ENCODE measurements around the gene SERPINA5.

Gene SERPINA5

GRCh38 chr14:94615823-94616570 is 34.8 kb downstream of the SERPINA5 start:
- CTCF ChIA-PET, result interaction anchor here (0.6 kb wide), 1 partner anchor 12 kb away, joined by 3 read pairs; no protein-coding TSS in a partner anchor
- TF ChIP-seq ZNF384 (IDR thresholded peaks at IDR 0.05), result no peak
- no peak for TF ChIP-seq FOXK2 (IDR thresholded peaks at IDR 0.05)
- no peak for TF ChIP-seq FOXA1 (IDR thresholded peaks at IDR 0.05)
- no peak for TF ChIP-seq FOXM1 (IDR thresholded peaks at IDR 0.05; ENCODE audit: borderline replicate concordance)
- TF ChIP-seq CTBP1 (IDR thresholded peaks at IDR 0.05; ENCODE audit: borderline replicate concordance), result no peak
- TF ChIP-seq, protein P1, sequence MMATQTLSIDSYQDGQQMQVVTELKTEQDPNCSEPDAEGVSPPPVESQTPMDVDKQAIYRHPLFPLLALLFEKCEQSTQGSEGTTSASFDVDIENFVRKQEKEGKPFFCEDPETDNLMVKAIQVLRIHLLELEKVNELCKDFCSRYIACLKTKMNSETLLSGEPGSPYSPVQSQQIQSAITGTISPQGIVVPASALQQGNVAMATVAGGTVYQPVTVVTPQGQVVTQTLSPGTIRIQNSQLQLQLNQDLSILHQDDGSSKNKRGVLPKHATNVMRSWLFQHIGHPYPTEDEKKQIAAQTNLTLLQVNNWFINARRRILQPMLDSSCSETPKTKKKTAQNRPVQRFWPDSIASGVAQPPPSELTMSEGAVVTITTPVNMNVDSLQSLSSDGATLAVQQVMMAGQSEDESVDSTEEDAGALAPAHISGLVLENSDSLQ (IDR thresholded peaks at IDR 0.05), result no peak
- TF ChIP-seq ELF4 (IDR thresholded peaks at IDR 0.05), result no peak
- no peak for TF ChIP-seq L3MBTL2 (conservative IDR thresholded peaks at IDR 0.05)
- TF ChIP-seq ARNT (IDR thresholded peaks at IDR 0.05), result no peak
- TF ChIP-seq BHLHE40 (IDR thresholded peaks at IDR 0.05; ENCODE audit: borderline replicate concordance), result no peak
- POLR2A ChIA-PET, result no interaction called here
- DNase-seq (ENCODE audit: extremely low spot score), result no peak

DNA sequence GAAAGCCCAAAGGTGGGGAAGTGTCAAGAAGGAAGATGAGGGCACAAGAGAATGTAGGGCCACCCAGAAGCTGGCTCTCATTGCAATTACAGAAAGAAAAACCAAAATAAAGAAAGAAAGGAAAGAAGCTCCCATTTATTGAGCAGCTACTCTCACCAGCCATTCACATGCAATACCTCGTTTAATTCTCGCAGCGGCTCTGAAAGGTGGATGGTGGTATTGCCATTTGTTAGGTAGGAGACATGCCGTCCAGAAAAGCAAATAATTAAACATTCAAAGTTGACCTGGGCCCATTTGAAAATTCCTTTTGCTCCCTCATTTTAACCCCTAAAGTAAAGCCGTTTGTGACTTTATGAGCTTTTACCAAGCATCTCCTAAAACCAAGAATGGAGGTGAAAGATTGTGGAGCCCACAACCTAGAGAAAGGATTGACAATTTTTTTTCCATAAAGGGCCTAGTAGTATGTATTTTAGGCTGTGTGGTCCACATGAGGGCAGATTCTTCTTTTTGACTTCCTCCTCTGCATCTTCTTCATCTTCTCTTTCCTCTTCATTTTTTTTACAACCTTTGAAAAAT is 36.2 kb downstream of the SERPINA5 start:
- TF ChIP-seq NFRKB (IDR thresholded peaks at IDR 0.05) (no peak), LEF1 (IDR thresholded peaks at IDR 0.05; ENCODE audit: borderline replicate concordance) (no peak), SP1 (IDR thresholded peaks at IDR 0.05) (no peak), BHLHE40 (IDR thresholded peaks at IDR 0.05; ENCODE audit: borderline replicate concordance) (no peak), L3MBTL2 (conservative IDR thresholded peaks at IDR 0.05) (no peak), FOXK2 (IDR thresholded peaks at IDR 0.05) (no peak), HDGF (IDR thresholded peaks at IDR 0.05; ENCODE audit: borderline replicate concordance) (no peak), ZNF384 (IDR thresholded peaks at IDR 0.05) (no peak), FOXA1 (IDR thresholded peaks at IDR 0.05) (no peak), TARDBP (IDR thresholded peaks at IDR 0.05) (no peak), SUZ12 (IDR thresholded peaks at IDR 0.05) (no peak), ARNT (IDR thresholded peaks at IDR 0.05) (no peak), FOXM1 (IDR thresholded peaks at IDR 0.05; ENCODE audit: borderline replicate concordance) (no peak), CTBP1 (IDR thresholded peaks at IDR 0.05; ENCODE audit: borderline replicate concordance) (no peak), ELF4 (IDR thresholded peaks at IDR 0.05) (no peak)
- TF ChIP-seq, protein P1 (IDR thresholded peaks at IDR 0.05), result no peak
- ChIA-PET POLR2A (no interaction called here), CTCF (no interaction called here)
- no peak for DNase-seq (ENCODE audit: extremely low spot score)

DNA sequence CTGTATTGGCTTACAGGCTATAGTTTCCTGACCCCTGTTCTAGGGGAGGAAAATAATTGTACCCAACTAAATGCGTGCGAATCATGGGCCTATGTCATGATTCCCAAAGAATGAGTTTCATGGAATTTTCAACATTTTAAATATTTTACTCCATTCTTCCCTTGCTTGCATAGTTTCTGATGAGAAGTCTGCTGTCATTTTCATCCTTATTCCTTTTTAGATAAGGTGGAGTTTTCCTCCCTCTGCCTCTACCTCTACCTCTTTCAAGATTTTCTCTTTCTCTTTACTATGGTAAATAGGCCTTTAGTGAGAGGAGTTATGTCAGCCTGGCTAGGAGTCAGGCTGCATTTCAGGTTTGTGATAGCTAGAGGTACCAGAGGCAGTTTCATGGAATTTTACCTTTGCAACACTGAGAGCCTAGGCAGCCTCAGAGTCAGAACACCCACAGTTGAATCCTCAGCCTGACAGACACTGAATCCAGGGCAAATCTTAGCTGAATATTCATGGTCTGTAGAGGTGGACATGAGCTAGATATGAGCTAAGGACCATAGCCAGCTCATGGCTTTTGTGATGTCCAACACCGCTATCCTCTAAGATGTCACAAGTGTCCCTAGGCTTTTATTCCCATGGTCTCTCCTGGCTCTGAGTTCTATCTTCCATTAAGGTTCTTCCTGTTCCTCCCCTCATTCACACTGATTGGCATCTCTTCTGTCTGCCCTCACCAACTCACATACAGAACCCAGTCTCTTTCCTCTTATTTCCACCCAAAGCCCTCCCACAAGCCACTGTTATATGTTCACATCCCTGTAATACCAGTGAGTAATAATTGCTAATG is 37.0 kb downstream of the SERPINA5 start:
- ChIA-PET POLR2A (no interaction called here), CTCF (no interaction called here)
- DNase-seq (ENCODE audit: extremely low spot score), result no peak
- TF ChIP-seq, protein P1 (IDR thresholded peaks at IDR 0.05), result no peak
- TF ChIP-seq LEF1 (IDR thresholded peaks at IDR 0.05; ENCODE audit: borderline replicate concordance) (no peak), HDGF (IDR thresholded peaks at IDR 0.05; ENCODE audit: borderline replicate concordance) (no peak), NFRKB (IDR thresholded peaks at IDR 0.05) (no peak), FOXK2 (IDR thresholded peaks at IDR 0.05) (no peak), CTBP1 (IDR thresholded peaks at IDR 0.05; ENCODE audit: borderline replicate concordance) (no peak), TARDBP (IDR thresholded peaks at IDR 0.05) (no peak), ARNT (IDR thresholded peaks at IDR 0.05) (no peak)

DNA sequence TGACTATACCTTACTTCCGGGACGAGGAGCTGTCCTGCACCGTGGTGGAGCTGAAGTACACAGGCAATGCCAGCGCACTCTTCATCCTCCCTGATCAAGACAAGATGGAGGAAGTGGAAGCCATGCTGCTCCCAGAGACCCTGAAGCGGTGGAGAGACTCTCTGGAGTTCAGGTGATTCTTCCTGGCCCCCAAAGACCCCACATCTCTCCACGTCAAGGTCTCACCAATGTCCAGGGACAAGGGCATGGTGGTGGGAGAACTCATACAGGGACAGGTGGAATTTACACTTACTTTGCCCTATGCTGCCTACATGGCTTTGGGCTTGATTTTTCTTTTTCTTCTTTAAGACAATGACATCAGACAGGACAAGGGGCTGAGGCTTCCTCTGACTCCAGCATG is 38.1 kb downstream of the SERPINA5 start:
- POLR2A ChIA-PET, result no interaction called here
- CTCF ChIA-PET, result no interaction called here
- TF ChIP-seq FOXA1 (IDR thresholded peaks at IDR 0.05) (no peak), ELF4 (IDR thresholded peaks at IDR 0.05) (no peak), L3MBTL2 (conservative IDR thresholded peaks at IDR 0.05) (no peak), ZNF384 (IDR thresholded peaks at IDR 0.05) (no peak), NFRKB (IDR thresholded peaks at IDR 0.05) (no peak), SUZ12 (IDR thresholded peaks at IDR 0.05) (no peak), SP1 (IDR thresholded peaks at IDR 0.05) (no peak), ARNT (IDR thresholded peaks at IDR 0.05) (no peak), CTBP1 (IDR thresholded peaks at IDR 0.05; ENCODE audit: borderline replicate concordance) (no peak), HDGF (IDR thresholded peaks at IDR 0.05; ENCODE audit: borderline replicate concordance) (no peak), TARDBP (IDR thresholded peaks at IDR 0.05) (no peak), LEF1 (IDR thresholded peaks at IDR 0.05; ENCODE audit: borderline replicate concordance) (no peak), BHLHE40 (IDR thresholded peaks at IDR 0.05; ENCODE audit: borderline replicate concordance) (no peak), FOXM1 (IDR thresholded peaks at IDR 0.05; ENCODE audit: borderline replicate concordance) (no peak), FOXK2 (IDR thresholded peaks at IDR 0.05) (no peak)
- TF ChIP-seq, protein P1 (IDR thresholded peaks at IDR 0.05), result no peak
- DNase-seq (ENCODE audit: extremely low spot score), result no peak

- TF ChIP-seq FOXM1 (IDR thresholded peaks at IDR 0.05; ENCODE audit: borderline replicate concordance), result no peak
- no peak for TF ChIP-seq L3MBTL2 (conservative IDR thresholded peaks at IDR 0.05)
- TF ChIP-seq, protein P1 (IDR thresholded peaks at IDR 0.05), result no peak
- TF ChIP-seq LEF1 (IDR thresholded peaks at IDR 0.05; ENCODE audit: borderline replicate concordance), result no peak
- TF ChIP-seq SUZ12 (IDR thresholded peaks at IDR 0.05), result no peak
- TF ChIP-seq ARNT (IDR thresholded peaks at IDR 0.05), result no peak
- TF ChIP-seq CTBP1 (IDR thresholded peaks at IDR 0.05; ENCODE audit: borderline replicate concordance), result no peak
- TF ChIP-seq ELF4 (IDR thresholded peaks at IDR 0.05), result no peak
- TF ChIP-seq TARDBP (IDR thresholded peaks at IDR 0.05), result no peak
- no peak for TF ChIP-seq FOXA1 (IDR thresholded peaks at IDR 0.05)
- TF ChIP-seq BHLHE40 (IDR thresholded peaks at IDR 0.05; ENCODE audit: borderline replicate concordance), result no peak
- no peak for TF ChIP-seq FOXK2 (IDR thresholded peaks at IDR 0.05)
- TF ChIP-seq ZNF384 (IDR thresholded peaks at IDR 0.05), result no peak
- TF ChIP-seq NFRKB (IDR thresholded peaks at IDR 0.05), result no peak
- TF ChIP-seq HDGF (IDR thresholded peaks at IDR 0.05; ENCODE audit: borderline replicate concordance), result no peak
- no peak for TF ChIP-seq SP1 (IDR thresholded peaks at IDR 0.05)
- ChIA-PET POLR2A (no interaction called here), CTCF (no interaction called here)
- DNase-seq (ENCODE audit: extremely low spot score), result no peak
Measured at GRCh38 chr14:94620597-94620996, 39.4 kb downstream of the SERPINA5 start.

All from HEK293T (cell line).